22Rv1 (cell line): ENCODE measurements around the gene C1orf174.

Source experiments
- H3K27ac ChIP-seq: fragments of 450-650 bp; 2 replicates; pipeline ENCODE4 v1.5.1; 2017
- CTCF ChIP-seq: fragments of 450-650 bp; IDR thresholded peaks from 2 replicates; pipeline ENCODE4 v1.5.1; 2017; ENCODE audit warnings: mild to moderate bottlenecking
- ZFX ChIP-seq: fragments of 450-650 bp; IDR thresholded peaks from 2 replicates; pipeline ENCODE4 v1.6.1; 2017; ENCODE audit warnings: antibody characterized with exemption, borderline replicate concordance

C1orf174 gene

GRCh38 chr1:3884966-3885365 is 15.1 kb downstream of the C1orf174 start:
- TF ChIP-seq CTCF (no peak), ZFX (no peak)
- no peak overlapping the region for H3K27ac ChIP-seq

- TF ChIP-seq ZFX (no peak), CTCF (no peak)
- no peak overlapping the region for H3K27ac ChIP-seq
These were observed 16.7 kb downstream of the C1orf174 start for GRCh38 chr1:3883194-3883925.

- no peak overlapping the region for H3K27ac ChIP-seq
- no peak for TF ChIP-seq CTCF
- no peak for TF ChIP-seq ZFX
These were observed 18.9 kb downstream of the C1orf174 start for GRCh38 chr1:3881193-3881480.

GRCh38 chr1:3880429-3881192 is 19.5 kb downstream of the C1orf174 start:
- H3K27ac ChIP-seq: no peak overlapping the region
- no peak for TF ChIP-seq CTCF
- no peak for TF ChIP-seq ZFX

- TF ChIP-seq CTCF (no peak), ZFX (no peak)
- H3K27ac ChIP-seq: no peak overlapping the region
These were observed 20.2 kb downstream of the C1orf174 start for GRCh38 chr1:3879787-3880428.

GRCh38 chr1:3879099-3879498 is 21.0 kb downstream of the C1orf174 start:
- TF ChIP-seq CTCF (no peak), ZFX (no peak)
- no peak overlapping the region for H3K27ac ChIP-seq

GRCh38 chr1:3876716-3877115 is 23.4 kb downstream of the C1orf174 start:
- no peak for TF ChIP-seq CTCF
- no peak for TF ChIP-seq ZFX
- H3K27ac ChIP-seq: no peak overlapping the region
